Measurements from ENCODE around the gene ARHGEF26.

ARHGEF26 gene

DNA sequence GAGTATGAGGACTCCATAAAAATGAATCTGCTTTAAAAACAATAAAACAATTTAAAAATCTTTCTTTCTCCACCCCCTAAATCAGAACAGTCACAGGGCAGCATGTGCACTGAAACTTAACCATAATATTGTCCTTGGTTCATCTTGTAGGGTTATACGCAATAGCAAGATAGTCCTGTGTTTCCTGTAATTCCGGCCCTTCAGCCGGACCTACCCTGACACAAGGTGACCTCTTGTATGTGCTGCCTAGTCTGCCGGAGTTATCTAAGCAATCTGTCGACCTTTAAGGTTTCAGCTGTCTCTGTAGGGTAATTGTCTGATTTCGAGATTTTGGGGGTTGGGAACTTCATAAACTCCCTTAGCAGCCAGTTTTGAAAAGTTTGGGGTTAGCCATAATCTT, 103.2 kb downstream of the ARHGEF26 start:
- Histone ChIP-seq H3F3A (ENCODE audit: insufficient read depth, low read length) (no peaks in the 10 kb centered on the region), H3K36me3 (ENCODE audit: insufficient read depth, low read length) (no peaks in the 10 kb centered on the region), H2AFZ (ENCODE audit: low read length) (no peak overlapping the region), H3K27me3 (ENCODE audit: insufficient read depth, low read length) (no peaks in the 10 kb centered on the region), H3K9me2 (ENCODE audit: low read depth, low read length) (no peaks in the 10 kb centered on the region), H3K9me3 (ENCODE audit: low read length) (no peaks in the 10 kb centered on the region), H3K4me2 (ENCODE audit: low read length) (no peak overlapping the region), H3K4me3 (ENCODE audit: low read depth, low read length, poor library complexity, severe bottlenecking) (no peak overlapping the region), H3K4me1 (ENCODE audit: insufficient read depth, low read length, severe bottlenecking) (no peaks in the 10 kb centered on the region), H3K27ac (ENCODE audit: low read depth, low read length, poor library complexity, severe bottlenecking) (no peak overlapping the region), H4K20me1 (ENCODE audit: insufficient read depth, low read length) (no peaks in the 10 kb centered on the region), H3K79me2 (ENCODE audit: insufficient read depth, low read length) (no peaks in the 10 kb centered on the region), H3K9ac (ENCODE audit: low read length) (no peak overlapping the region)
- no peak for TF ChIP-seq EZH2 (IDR thresholded peaks at IDR 0.05; ENCODE audit: borderline replicate concordance, low read length)
- TF ChIP-seq, protein P1, sequence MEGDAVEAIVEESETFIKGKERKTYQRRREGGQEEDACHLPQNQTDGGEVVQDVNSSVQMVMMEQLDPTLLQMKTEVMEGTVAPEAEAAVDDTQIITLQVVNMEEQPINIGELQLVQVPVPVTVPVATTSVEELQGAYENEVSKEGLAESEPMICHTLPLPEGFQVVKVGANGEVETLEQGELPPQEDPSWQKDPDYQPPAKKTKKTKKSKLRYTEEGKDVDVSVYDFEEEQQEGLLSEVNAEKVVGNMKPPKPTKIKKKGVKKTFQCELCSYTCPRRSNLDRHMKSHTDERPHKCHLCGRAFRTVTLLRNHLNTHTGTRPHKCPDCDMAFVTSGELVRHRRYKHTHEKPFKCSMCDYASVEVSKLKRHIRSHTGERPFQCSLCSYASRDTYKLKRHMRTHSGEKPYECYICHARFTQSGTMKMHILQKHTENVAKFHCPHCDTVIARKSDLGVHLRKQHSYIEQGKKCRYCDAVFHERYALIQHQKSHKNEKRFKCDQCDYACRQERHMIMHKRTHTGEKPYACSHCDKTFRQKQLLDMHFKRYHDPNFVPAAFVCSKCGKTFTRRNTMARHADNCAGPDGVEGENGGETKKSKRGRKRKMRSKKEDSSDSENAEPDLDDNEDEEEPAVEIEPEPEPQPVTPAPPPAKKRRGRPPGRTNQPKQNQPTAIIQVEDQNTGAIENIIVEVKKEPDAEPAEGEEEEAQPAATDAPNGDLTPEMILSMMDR (IDR thresholded peaks at IDR 0.05; ENCODE audit: low read length): no peak

DNA sequence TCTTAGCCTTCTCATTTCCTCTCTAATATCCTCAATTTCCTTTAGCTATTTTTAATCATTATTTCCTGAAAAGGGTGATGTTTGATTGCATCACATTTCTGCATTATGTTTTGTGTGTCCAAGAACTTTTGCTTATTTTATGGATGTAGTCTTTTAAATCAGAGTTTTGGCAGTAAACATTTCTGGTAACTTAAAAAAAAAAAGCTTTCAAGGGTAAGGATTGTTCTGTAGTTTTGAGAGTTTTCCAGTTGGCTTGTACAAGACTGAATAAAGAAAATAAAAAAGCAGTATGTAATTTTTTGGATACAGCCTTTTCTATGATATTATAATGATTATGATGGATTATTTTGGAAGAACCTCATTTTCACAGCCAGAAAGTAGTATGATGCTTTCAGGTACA, 103.7 kb downstream of the ARHGEF26 start:
- H3K4me3 ChIP-seq (ENCODE audit: low read depth, low read length, poor library complexity, severe bottlenecking): no peak overlapping the region
- no peaks in the 10 kb centered on the region for H3K79me2 ChIP-seq (ENCODE audit: insufficient read depth, low read length)
- H3K27me3 ChIP-seq (ENCODE audit: insufficient read depth, low read length): no peaks in the 10 kb centered on the region
- no peak for TF ChIP-seq EZH2 (IDR thresholded peaks at IDR 0.05; ENCODE audit: borderline replicate concordance, low read length)
- TF ChIP-seq, protein P1 (IDR thresholded peaks at IDR 0.05; ENCODE audit: low read length): no peak
- H3K9ac ChIP-seq (ENCODE audit: low read length): no peak overlapping the region
- no peaks in the 10 kb centered on the region for H4K20me1 ChIP-seq (ENCODE audit: insufficient read depth, low read length)
- no peak overlapping the region for H2AFZ ChIP-seq (ENCODE audit: low read length)
- no peaks in the 10 kb centered on the region for H3K9me2 ChIP-seq (ENCODE audit: low read depth, low read length)
- no peak overlapping the region for H3K27ac ChIP-seq (ENCODE audit: low read depth, low read length, poor library complexity, severe bottlenecking)
- H3K4me1 ChIP-seq (ENCODE audit: insufficient read depth, low read length, severe bottlenecking): no peaks in the 10 kb centered on the region
- H3K36me3 ChIP-seq (ENCODE audit: insufficient read depth, low read length): no peaks in the 10 kb centered on the region
- H3K9me3 ChIP-seq (ENCODE audit: low read length): no peaks in the 10 kb centered on the region
- no peaks in the 10 kb centered on the region for H3F3A ChIP-seq (ENCODE audit: insufficient read depth, low read length)
- no peak overlapping the region for H3K4me2 ChIP-seq (ENCODE audit: low read length)

DNA sequence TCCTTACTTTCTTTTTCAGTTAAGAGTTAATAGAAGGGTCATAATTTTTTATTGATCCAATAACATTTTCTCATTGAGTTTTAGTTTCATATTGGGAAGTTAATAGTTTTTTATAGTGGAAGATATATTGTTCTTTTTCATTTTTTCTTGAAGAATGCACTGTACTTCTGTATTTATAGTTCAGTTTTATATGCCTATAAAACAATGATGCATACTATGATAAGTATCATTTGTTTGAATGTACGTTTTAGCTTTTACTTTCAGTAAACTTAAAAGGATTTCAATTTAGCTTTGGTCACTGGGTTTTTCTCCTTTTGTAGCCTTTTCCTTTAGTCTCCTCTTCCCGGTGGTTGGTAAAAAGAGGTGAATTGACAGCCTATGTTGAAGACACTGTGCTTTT, 104.3 kb downstream of the ARHGEF26 start:
- Histone ChIP-seq H3K4me1 (ENCODE audit: insufficient read depth, low read length, severe bottlenecking) (no peaks in the 10 kb centered on the region), H3K79me2 (ENCODE audit: insufficient read depth, low read length) (no peaks in the 10 kb centered on the region), H3K27me3 (ENCODE audit: insufficient read depth, low read length) (no peaks in the 10 kb centered on the region), H3K36me3 (ENCODE audit: insufficient read depth, low read length) (no peaks in the 10 kb centered on the region), H3K9ac (ENCODE audit: low read length) (no peak overlapping the region), H3K9me2 (ENCODE audit: low read depth, low read length) (no peaks in the 10 kb centered on the region), H3K4me2 (ENCODE audit: low read length) (no peak overlapping the region), H4K20me1 (ENCODE audit: insufficient read depth, low read length) (no peaks in the 10 kb centered on the region), H3K27ac (ENCODE audit: low read depth, low read length, poor library complexity, severe bottlenecking) (no peak overlapping the region), H3F3A (ENCODE audit: insufficient read depth, low read length) (no peaks in the 10 kb centered on the region), H3K4me3 (ENCODE audit: low read depth, low read length, poor library complexity, severe bottlenecking) (no peak overlapping the region), H3K9me3 (ENCODE audit: low read length) (no peaks in the 10 kb centered on the region), H2AFZ (ENCODE audit: low read length) (no peak overlapping the region)
- TF ChIP-seq, protein P1 (IDR thresholded peaks at IDR 0.05; ENCODE audit: low read length): no peak
- TF ChIP-seq EZH2 (IDR thresholded peaks at IDR 0.05; ENCODE audit: borderline replicate concordance, low read length): no peak

Measured in OCI-LY1 (cell line).